ENCODE results near the gene TGM2.

GRCh38 chr20:38162149-38162548 is 2.9 kb downstream of the TGM2 start:
- TF ChIP-seq POLR2A (IDR thresholded peaks at IDR 0.05), result no peak
- TF ChIP-seq, protein P1, sequence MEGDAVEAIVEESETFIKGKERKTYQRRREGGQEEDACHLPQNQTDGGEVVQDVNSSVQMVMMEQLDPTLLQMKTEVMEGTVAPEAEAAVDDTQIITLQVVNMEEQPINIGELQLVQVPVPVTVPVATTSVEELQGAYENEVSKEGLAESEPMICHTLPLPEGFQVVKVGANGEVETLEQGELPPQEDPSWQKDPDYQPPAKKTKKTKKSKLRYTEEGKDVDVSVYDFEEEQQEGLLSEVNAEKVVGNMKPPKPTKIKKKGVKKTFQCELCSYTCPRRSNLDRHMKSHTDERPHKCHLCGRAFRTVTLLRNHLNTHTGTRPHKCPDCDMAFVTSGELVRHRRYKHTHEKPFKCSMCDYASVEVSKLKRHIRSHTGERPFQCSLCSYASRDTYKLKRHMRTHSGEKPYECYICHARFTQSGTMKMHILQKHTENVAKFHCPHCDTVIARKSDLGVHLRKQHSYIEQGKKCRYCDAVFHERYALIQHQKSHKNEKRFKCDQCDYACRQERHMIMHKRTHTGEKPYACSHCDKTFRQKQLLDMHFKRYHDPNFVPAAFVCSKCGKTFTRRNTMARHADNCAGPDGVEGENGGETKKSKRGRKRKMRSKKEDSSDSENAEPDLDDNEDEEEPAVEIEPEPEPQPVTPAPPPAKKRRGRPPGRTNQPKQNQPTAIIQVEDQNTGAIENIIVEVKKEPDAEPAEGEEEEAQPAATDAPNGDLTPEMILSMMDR (IDR thresholded peaks at IDR 0.05), result no peak
